Measurements from ENCODE around the gene HHLA2. TPM values are rescaled to one million over a fixed set of nuclear protein-coding genes. Genes with fewer than 3 reads are reported as not detected.

The HHLA2 gene
- total and polyA plus RNA-seq, 8 donors = 0.47 to 3.0 (median 2.4) TPM

DNA sequence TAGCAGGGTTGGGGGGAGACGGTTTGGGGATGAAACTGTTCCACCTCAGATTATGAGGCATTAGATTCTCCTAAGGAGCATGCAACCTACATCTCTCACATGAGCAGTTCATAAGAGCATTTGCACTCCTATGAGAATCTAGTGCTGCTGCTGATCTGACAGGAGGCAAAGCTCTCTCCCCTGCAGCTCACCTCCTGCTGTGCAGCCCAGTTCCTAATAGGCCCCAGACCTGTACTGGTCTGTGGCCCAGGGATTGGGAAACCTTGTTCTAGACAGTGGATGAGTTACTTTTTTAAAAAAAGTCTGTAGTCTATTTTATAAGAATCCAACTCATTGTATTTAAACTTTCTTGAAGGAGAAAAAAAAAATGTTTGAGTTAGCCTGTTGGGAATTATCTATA is 100.0 kb downstream of the HHLA2 start:
- intact Hi-C loops (cut with DNase I) = no loop called here
- no peaks in the 10 kb centered on the region for H3K27me3 ChIP-seq
- H3K27ac ChIP-seq = no peak overlapping the region
- no peaks in the 10 kb centered on the region for H3K4me1 ChIP-seq
- H3K4me3 ChIP-seq = no peak overlapping the region
- no peak for DNase-seq
- H3K36me3 ChIP-seq = no peaks in the 10 kb centered on the region
- no peak for ATAC-seq
- H3K9me3 ChIP-seq = no peaks in the 10 kb centered on the region
- TF ChIP-seq CTCF (IDR thresholded peaks at IDR 0.05) = no peak

GRCh38 chr3:108398510-108398909 is 102.2 kb downstream of the HHLA2 start:
- H3K4me3 ChIP-seq = no peak overlapping the region
- H3K27me3 ChIP-seq = no peaks in the 10 kb centered on the region
- H3K9me3 ChIP-seq = no peaks in the 10 kb centered on the region
- no peak for TF ChIP-seq CTCF (IDR thresholded peaks at IDR 0.05)
- H3K4me1 ChIP-seq = no peaks in the 10 kb centered on the region
- no peaks in the 10 kb centered on the region for H3K36me3 ChIP-seq
- ATAC-seq (no peak), DNase-seq (peak in 1 of 4 donors; percentile 50)
- intact Hi-C loops (cut with DNase I) = no loop called here
- no peak overlapping the region for H3K27ac ChIP-seq

DNA sequence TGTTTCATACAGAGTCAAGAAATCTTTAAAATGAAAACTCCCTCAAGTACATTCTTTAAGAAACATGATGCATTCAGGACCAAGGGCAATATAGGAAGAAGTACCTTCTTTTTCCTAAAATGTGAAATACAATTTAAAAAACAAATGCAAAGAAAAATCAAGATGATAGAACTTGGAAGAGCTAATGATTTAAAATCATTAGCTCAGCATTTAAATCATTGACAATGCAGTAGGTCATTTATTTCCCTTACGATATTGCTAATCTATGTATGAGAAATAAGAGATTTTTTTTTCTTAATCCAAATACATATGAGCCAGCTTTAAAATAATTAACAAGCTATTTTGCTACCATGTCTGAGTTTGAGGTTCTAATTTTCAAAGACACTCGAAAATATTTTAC is 105.5 kb downstream of the HHLA2 start:
- Histone ChIP-seq H3K27me3 (no peaks in the 10 kb centered on the region), H3K36me3 (no peaks in the 10 kb centered on the region), H3K27ac (no peak overlapping the region), H3K4me1 (peaks cover 0 to 4% of the 10 kb centered on the region in 2 donors), H3K9me3 (no peaks in the 10 kb centered on the region), H3K4me3 (no peak overlapping the region)
- intact Hi-C loops (cut with DNase I) = no loop called here
- DNase-seq = no peak
- ATAC-seq = no peak
- TF ChIP-seq CTCF (IDR thresholded peaks at IDR 0.05) = no peak

- TF ChIP-seq CTCF (IDR thresholded peaks at IDR 0.05) = no peak
- H3K27me3 ChIP-seq = no peaks in the 10 kb centered on the region
- DNase-seq = no peak
These were observed 106.8 kb downstream of the HHLA2 start for GRCh38 chr3:108403198-108403597.

GRCh38 chr3:108403686-108404345 is 107.5 kb downstream of the HHLA2 start:
- DNase-seq (no peak), ATAC-seq (no peak)
- Histone ChIP-seq H3K9me3 (no peaks in the 10 kb centered on the region), H3K27ac (no peak overlapping the region), H3K4me3 (no peak overlapping the region), H3K36me3 (no peaks in the 10 kb centered on the region), H3K4me1 (peaks cover 0 to 12% of the 10 kb centered on the region in 2 donors), H3K27me3 (no peaks in the 10 kb centered on the region)
- intact Hi-C loops (cut with DNase I) = no loop called here
- TF ChIP-seq CTCF (IDR thresholded peaks at IDR 0.05) = no peak

More at GRCh38 chr3:108403198-108403597, 106.8 kb downstream of the HHLA2 start:
- Histone ChIP-seq H3K27ac (no peak overlapping the region), H3K36me3 (no peaks in the 10 kb centered on the region), H3K9me3 (no peaks in the 10 kb centered on the region), H3K4me3 (no peak overlapping the region), H3K4me1 (peaks cover 0 to 10% of the 10 kb centered on the region in 2 donors)
- intact Hi-C loops (cut with DNase I) = no loop called here
- no peak for ATAC-seq
